CD4-positive, alpha-beta T cell (primary cell): ENCODE data around the gene TMEM244. TPM values are rescaled to one million over a fixed set of nuclear protein-coding genes. Genes with fewer than 3 reads are reported as not detected.
A peak's percentile ranks its signal among the peaks of the same experiment; 100 is the strongest.

Experiments used
- ATAC-seq: fragments of 200-7000 bp; cut with Tn5 transposase; one replicate; pipeline ENCODE4 v1.10.0; 2022; ENCODE audit warnings: mild to moderate bottlenecking; ENCODE audit not compliant: poor library complexity
- CTCF ChIA-PET: fragments of 350-600 bp; sonication (Branson Sonifier 250); formaldehyde crosslinking; loops from one replicate; lab custom pipeline; 2021; ENCODE audit warnings: antibody characterized with exemption, inconsistent platforms; lab: Charles Lee
- POLR2A ChIA-PET: fragments of 350-600 bp; sonication (Branson Sonifier 250); formaldehyde crosslinking; loops from one replicate; lab custom pipeline; 2021; ENCODE audit warnings: antibody characterized with exemption, inconsistent platforms; lab: Charles Lee
- DNase-seq, 14 experiments: peaks; one replicate each; pipeline ENCODE4 v3.0.0-alpha.2; 2013 to 2020; ENCODE audit warnings: mixed read lengths in 2 of 14
- H3K27ac ChIP-seq, 2 donors: one replicate each; pipeline versions ENCODE4 v1.5.1 to v1.7.0; 2013; ENCODE audit warnings: low read length in 2 of 2, low read depth in 1 of 2, mild to moderate bottlenecking in 1 of 2
- H3K27me3 ChIP-seq, 2 experiments: 1 replicate in 1 of 2; 2 replicates in 1 of 2; pipeline versions ENCODE4 v1.6.1 to v1.7.0; 2013; ENCODE audit warnings: low read length in 2 of 2, control low read depth in 1 of 2, mild to moderate bottlenecking in 1 of 2, moderate library complexity in 1 of 2; ENCODE audit not compliant: insufficient read depth in 2 of 2, control insufficient read depth in 1 of 2
- H3K36me3 ChIP-seq: one replicate; pipeline ENCODE4 v1.6.1; 2013; ENCODE audit warnings: low read length, control low read depth; ENCODE audit not compliant: insufficient read depth
- H3K4me1 ChIP-seq: one replicate; pipeline ENCODE4 v1.6.1; 2013; ENCODE audit warnings: low read length, control low read depth; ENCODE audit not compliant: insufficient read depth
- H3K4me3 ChIP-seq: one replicate; pipeline ENCODE4 v1.5.1; 2013; ENCODE audit warnings: mild to moderate bottlenecking, low read length, moderate library complexity
- H3K9me3 ChIP-seq, 2 experiments: 1 replicate in 1 of 2; 2 replicates in 1 of 2; pipeline versions ENCODE4 v1.6.1 to v1.7.0; 2013; ENCODE audit warnings: low read length in 2 of 2, mild to moderate bottlenecking in 2 of 2, control low read depth in 1 of 2, moderate library complexity in 1 of 2; ENCODE audit not compliant: control insufficient read depth in 1 of 2, insufficient read depth in 1 of 2
- H3K27ac Mint-ChIP-seq: one replicate; pipeline ENCODE4 v1.8.0; 2020; ENCODE audit warnings: mixed read lengths
- H3K27me3 Mint-ChIP-seq: one replicate; pipeline ENCODE4 v1.8.0; 2021; ENCODE audit warnings: mixed read lengths
- H3K36me3 Mint-ChIP-seq: one replicate; pipeline ENCODE4 v1.8.0; 2021; ENCODE audit warnings: low read depth, mixed read lengths
- H3K4me1 Mint-ChIP-seq: one replicate; pipeline ENCODE4 v1.8.0; 2021; ENCODE audit warnings: low read depth, mixed read lengths
- H3K4me3 Mint-ChIP-seq: one replicate; pipeline ENCODE4 v1.8.0; 2020; ENCODE audit warnings: mild to moderate bottlenecking, mixed read lengths
- H3K9me3 Mint-ChIP-seq: one replicate; pipeline ENCODE4 v1.8.0; 2020; ENCODE audit warnings: mixed read lengths
- intact Hi-C, 2 experiments: fragments of 100-400 bp; cut with DNase I in 1 of 2; cut with micrococcal nuclease in 1 of 2; formaldehyde crosslinking; loops; one replicate each; pipeline versions ENCODE4 v1.15.1 to v1.9.0; 2023 to 2025; cut with DNase I, micrococcal nuclease
- polyA plus RNA-seq, 2 donors: library from polyadenylated mRNA; unstranded; fragments of 120-200 nt; gene quantifications; one replicate each; pipeline ENCODE4 v1.2.1, GENCODE V29; 2013
- total RNA-seq, 174 experiments: library from RNA in 2 of 174; stranded (reverse) in 2 of 174; gene quantifications; one replicate each; pipeline ENCODE4 v1.2.3 and lab custom pipeline; 2021 to 2026
- TF ChIP-seq, protein P1 (sequence below): fragments of 200-600 bp; IDR thresholded peaks from one replicate; pipeline ENCODE4 v1.8.0; 2022; ENCODE audit warnings: antibody characterized with exemption, mild to moderate bottlenecking

Gene TMEM244, protein sequence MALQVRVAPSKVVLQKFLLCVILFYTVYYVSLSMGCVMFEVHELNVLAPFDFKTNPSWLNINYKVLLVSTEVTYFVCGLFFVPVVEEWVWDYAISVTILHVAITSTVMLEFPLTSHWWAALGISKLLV
- total RNA-seq: not detected
- 0.25 TPM for polyA plus RNA-seq (2013, experiment 1 of 2)
- polyA plus RNA-seq (2013, experiment 2 of 2): 0.37 TPM
- 0 to 0.91 (median 0.12) reads per million in 172 experiments for total RNA-seq (lab: John Stamatoyannopoulos, UW)

DNA sequence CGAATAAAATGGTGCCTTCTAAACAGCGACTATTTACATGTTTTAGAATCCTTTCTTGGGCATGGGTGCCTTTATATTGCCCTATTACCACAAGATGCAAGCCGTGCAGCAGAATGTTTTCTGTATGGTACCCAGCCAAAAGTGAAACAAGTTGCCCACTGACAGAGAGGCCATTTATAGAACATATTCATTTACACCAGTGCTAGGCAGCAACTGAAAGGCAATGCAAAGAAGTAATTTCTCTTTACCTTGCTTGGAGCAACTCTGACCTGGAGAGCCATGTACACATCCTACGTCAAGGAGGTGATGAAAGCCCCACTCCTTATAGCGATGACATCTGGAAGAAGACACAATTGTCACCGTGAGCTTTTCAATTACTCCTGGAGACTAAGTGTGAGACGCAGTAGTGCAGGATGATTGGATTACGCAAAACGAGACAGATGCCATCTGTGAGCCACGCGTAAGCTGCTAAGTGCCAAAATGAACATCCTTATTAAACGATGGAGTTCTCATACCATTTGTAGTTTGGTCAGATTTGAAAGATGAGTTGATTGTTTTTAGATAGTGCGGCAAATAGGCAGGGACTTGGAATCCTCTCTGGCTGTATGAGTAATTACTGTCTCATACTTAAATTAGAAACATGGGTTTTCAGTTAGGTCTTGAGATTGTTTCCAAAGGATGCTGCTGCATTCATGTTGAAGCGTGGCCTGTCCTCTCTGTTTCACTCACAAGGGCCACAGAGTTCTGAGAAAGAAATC, at the start of gene TMEM244:
TSS of gene TMEM244 (minus strand) at position 408 of the 758 bp plus-strand sequence. CDS start at position 281, 127 bp downstream.
- Histone ChIP-seq H3K9me3 (no peaks in the 10 kb centered on the region), H3K27me3 (no peaks in the 10 kb centered on the region), H3K4me1 (no peaks in the 10 kb centered on the region), H3K4me3 (peak within 1 kb of the TSS; percentile 35), H3K27ac (peak within 1 kb of the TSS in 1 of 2 donors; percentile 38), H3K36me3 (no peaks in the 10 kb centered on the region)
- POLR2A ChIA-PET: interaction anchor here (0.8 kb wide), 1 partner anchor 46 kb away, joined by 3 read pairs; no protein-coding TSS in a partner anchor
- peak; percentile 66 for ATAC-seq
- Mint-ChIP-seq H3K27me3 (no peaks in the 10 kb centered on the region), H3K27ac (peak within 1 kb of the TSS; percentile 83), H3K36me3 (no peaks in the 10 kb centered on the region), H3K9me3 (no peaks in the 10 kb centered on the region), H3K4me3 (peak within 1 kb of the TSS; percentile 88), H3K4me1 (peaks cover 13% of the 10 kb centered on the region)
- CTCF ChIA-PET: no interaction called here
- TF ChIP-seq, protein P1, sequence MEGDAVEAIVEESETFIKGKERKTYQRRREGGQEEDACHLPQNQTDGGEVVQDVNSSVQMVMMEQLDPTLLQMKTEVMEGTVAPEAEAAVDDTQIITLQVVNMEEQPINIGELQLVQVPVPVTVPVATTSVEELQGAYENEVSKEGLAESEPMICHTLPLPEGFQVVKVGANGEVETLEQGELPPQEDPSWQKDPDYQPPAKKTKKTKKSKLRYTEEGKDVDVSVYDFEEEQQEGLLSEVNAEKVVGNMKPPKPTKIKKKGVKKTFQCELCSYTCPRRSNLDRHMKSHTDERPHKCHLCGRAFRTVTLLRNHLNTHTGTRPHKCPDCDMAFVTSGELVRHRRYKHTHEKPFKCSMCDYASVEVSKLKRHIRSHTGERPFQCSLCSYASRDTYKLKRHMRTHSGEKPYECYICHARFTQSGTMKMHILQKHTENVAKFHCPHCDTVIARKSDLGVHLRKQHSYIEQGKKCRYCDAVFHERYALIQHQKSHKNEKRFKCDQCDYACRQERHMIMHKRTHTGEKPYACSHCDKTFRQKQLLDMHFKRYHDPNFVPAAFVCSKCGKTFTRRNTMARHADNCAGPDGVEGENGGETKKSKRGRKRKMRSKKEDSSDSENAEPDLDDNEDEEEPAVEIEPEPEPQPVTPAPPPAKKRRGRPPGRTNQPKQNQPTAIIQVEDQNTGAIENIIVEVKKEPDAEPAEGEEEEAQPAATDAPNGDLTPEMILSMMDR: no peak
- intact Hi-C loops: no loop called here
- peak in 5 of 14 experiments; percentile 3 to 57 (median 32) for DNase-seq

DNA sequence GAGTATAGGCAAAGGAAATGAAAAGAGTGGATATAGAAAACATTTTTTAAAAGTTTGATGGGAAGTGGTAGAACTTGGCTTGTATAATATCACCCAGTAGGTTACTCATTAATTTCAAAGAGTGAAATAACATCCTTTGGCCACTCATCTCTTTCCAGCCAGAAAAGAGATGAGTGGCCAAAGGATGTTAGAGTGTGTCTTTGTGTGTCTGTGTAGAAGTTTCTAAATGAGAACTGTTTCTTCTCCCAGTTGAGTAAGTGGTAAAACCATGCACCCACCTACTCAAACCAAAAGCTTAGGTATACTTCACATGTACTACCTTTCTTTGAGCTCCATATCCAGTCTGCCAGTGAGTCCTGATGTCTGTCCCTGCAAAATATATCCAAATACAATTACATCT, 47.7 kb upstream of the TMEM244 start:
- no peaks in the 10 kb centered on the region for H3K9me3 ChIP-seq
- POLR2A ChIA-PET: no interaction called here
- Mint-ChIP-seq H3K27me3 (no peaks in the 10 kb centered on the region), H3K4me1 (no peaks in the 10 kb centered on the region), H3K4me3 (no peak overlapping the region), H3K9me3 (no peaks in the 10 kb centered on the region), H3K36me3 (no peaks in the 10 kb centered on the region), H3K27ac (no peak overlapping the region)
- H3K27me3 ChIP-seq: no peaks in the 10 kb centered on the region
- intact Hi-C loops: no loop called here
- DNase-seq: no peak
- ATAC-seq: no peak
- TF ChIP-seq, protein P1: no peak
- CTCF ChIA-PET: no interaction called here
- H3K4me1 ChIP-seq: no peaks in the 10 kb centered on the region
- no peak overlapping the region for H3K4me3 ChIP-seq
- no peak overlapping the region for H3K27ac ChIP-seq
- no peaks in the 10 kb centered on the region for H3K36me3 ChIP-seq

DNA sequence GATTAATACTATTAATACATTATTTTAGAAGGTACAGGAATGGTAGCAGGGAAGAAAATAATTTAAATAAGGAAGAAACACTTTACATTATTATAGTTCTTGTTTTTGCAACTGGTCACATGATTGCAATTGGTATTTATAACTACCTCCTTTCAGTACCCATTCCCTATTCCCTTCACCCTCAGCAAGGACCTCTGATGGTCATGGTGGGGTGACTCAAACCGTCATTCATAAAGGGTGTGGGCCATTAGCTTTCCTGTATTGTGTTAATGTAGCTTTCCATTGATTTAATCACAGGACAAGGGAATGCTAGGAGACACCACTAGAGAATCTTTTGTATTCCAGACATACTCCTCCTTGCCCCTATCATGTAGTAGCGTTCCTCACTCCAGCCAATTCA, 47.2 kb upstream of the TMEM244 start:
- ChIA-PET CTCF (no interaction called here), POLR2A (no interaction called here)
- H3K4me3 ChIP-seq: no peak overlapping the region
- DNase-seq: no peak
- no peaks in the 10 kb centered on the region for H3K9me3 ChIP-seq
- no peak for ATAC-seq
- no peaks in the 10 kb centered on the region for H3K4me1 ChIP-seq
- no peaks in the 10 kb centered on the region for H3K36me3 ChIP-seq
- no peak overlapping the region for H3K27ac ChIP-seq
- Mint-ChIP-seq H3K27ac (no peak overlapping the region), H3K36me3 (no peaks in the 10 kb centered on the region), H3K4me1 (no peaks in the 10 kb centered on the region), H3K27me3 (no peaks in the 10 kb centered on the region), H3K9me3 (no peaks in the 10 kb centered on the region), H3K4me3 (no peak overlapping the region)
- no peaks in the 10 kb centered on the region for H3K27me3 ChIP-seq
- TF ChIP-seq, protein P1: no peak
- intact Hi-C loops: no loop called here
